Panc1 (cell line): ENCODE results near the gene CAPN8.

Source experiments
- SIN3A ChIP-seq: IDR thresholded peaks from 2 replicates; pipeline ENCODE4 v1.6.1; 2012; ENCODE audit warnings: low read depth, mild to moderate bottlenecking, low read length, moderate library complexity, borderline replicate concordance; ENCODE audit not compliant: insufficient read depth
- TF ChIP-seq, protein P1 (sequence below): fragments of 450-650 bp; IDR thresholded peaks from 2 replicates; pipeline ENCODE4 v1.5.1; 2017; ENCODE audit warnings: mild to moderate bottlenecking
- TF ChIP-seq, protein P2 (sequence below), 2 experiments: IDR thresholded peaks; 2 replicates each; pipeline ENCODE4 v1.6.1; 2011 to 2012; ENCODE audit warnings: low read depth in 2 of 2, control low read depth in 1 of 2, low read length in 1 of 2, mild to moderate bottlenecking in 1 of 2, moderate library complexity in 1 of 2; ENCODE audit not compliant: insufficient read depth in 1 of 2

GRCh38 chr1:223708001-223708359, 42.5 kb upstream of the CAPN8 start:
- TF ChIP-seq, protein P1, sequence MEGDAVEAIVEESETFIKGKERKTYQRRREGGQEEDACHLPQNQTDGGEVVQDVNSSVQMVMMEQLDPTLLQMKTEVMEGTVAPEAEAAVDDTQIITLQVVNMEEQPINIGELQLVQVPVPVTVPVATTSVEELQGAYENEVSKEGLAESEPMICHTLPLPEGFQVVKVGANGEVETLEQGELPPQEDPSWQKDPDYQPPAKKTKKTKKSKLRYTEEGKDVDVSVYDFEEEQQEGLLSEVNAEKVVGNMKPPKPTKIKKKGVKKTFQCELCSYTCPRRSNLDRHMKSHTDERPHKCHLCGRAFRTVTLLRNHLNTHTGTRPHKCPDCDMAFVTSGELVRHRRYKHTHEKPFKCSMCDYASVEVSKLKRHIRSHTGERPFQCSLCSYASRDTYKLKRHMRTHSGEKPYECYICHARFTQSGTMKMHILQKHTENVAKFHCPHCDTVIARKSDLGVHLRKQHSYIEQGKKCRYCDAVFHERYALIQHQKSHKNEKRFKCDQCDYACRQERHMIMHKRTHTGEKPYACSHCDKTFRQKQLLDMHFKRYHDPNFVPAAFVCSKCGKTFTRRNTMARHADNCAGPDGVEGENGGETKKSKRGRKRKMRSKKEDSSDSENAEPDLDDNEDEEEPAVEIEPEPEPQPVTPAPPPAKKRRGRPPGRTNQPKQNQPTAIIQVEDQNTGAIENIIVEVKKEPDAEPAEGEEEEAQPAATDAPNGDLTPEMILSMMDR, result no peak
- TF ChIP-seq, protein P2, sequence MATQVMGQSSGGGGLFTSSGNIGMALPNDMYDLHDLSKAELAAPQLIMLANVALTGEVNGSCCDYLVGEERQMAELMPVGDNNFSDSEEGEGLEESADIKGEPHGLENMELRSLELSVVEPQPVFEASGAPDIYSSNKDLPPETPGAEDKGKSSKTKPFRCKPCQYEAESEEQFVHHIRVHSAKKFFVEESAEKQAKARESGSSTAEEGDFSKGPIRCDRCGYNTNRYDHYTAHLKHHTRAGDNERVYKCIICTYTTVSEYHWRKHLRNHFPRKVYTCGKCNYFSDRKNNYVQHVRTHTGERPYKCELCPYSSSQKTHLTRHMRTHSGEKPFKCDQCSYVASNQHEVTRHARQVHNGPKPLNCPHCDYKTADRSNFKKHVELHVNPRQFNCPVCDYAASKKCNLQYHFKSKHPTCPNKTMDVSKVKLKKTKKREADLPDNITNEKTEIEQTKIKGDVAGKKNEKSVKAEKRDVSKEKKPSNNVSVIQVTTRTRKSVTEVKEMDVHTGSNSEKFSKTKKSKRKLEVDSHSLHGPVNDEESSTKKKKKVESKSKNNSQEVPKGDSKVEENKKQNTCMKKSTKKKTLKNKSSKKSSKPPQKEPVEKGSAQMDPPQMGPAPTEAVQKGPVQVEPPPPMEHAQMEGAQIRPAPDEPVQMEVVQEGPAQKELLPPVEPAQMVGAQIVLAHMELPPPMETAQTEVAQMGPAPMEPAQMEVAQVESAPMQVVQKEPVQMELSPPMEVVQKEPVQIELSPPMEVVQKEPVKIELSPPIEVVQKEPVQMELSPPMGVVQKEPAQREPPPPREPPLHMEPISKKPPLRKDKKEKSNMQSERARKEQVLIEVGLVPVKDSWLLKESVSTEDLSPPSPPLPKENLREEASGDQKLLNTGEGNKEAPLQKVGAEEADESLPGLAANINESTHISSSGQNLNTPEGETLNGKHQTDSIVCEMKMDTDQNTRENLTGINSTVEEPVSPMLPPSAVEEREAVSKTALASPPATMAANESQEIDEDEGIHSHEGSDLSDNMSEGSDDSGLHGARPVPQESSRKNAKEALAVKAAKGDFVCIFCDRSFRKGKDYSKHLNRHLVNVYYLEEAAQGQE (IDR thresholded peaks at IDR 0.05; ENCODE audit: insufficient read depth in 1 of 2, low read depth in 2 of 2, low read length in 1 of 2), result no peak
- TF ChIP-seq SIN3A, result no peak
